Activated CD4-positive, CD25-positive, alpha-beta regulatory T cell treated with anti-CD3 and anti-CD28 coated beads, Interleukin-2, amount 50 U/mL, for 16 hours (primary cell): Measurements from ENCODE around the gene XIAP.
A peak's percentile ranks its signal among the peaks of the same experiment; 100 is the strongest.

Source experiments
- DNase-seq: peaks from one replicate; pipeline ENCODE4 v3.0.0-alpha.2; 2020; ENCODE audit warnings: low read depth, low spot score

The XIAP gene

GRCh38 chrX:123960956-123961267 lies 101.1 kb downstream of the XIAP start:
- DNase-seq, result no peak

GRCh38 chrX:123961268-123962005 lies 101.6 kb downstream of the XIAP start, which contains the start of gene STAG2:
STAG2 (plus strand) TSS chrX:123961706; CDS start chrX:124022628, 60,922 bp downstream.
- peak; percentile 29 for DNase-seq

GRCh38 chrX:123962006-123962467 lies 102.2 kb downstream of the XIAP start:
- DNase-seq, result no peak

GRCh38 chrX:123962794-123963373 lies 103.0 kb downstream of the XIAP start:
- DNase-seq, result peak; percentile 62
